C4-2B (cell line): ENCODE results near the gene ZMPSTE24.

Experiments
- ZFX ChIP-seq: fragments of 450-650 bp; IDR thresholded peaks from 2 replicates; pipeline ENCODE4 v1.6.1; 2017
- TF ChIP-seq, protein P1 (sequence below): fragments of 450-650 bp; conservative IDR thresholded peaks from 2 replicates; pipeline ENCODE4 v1.5.1; 2017; ENCODE audit warnings: mild to moderate bottlenecking

- TF ChIP-seq, protein P1, sequence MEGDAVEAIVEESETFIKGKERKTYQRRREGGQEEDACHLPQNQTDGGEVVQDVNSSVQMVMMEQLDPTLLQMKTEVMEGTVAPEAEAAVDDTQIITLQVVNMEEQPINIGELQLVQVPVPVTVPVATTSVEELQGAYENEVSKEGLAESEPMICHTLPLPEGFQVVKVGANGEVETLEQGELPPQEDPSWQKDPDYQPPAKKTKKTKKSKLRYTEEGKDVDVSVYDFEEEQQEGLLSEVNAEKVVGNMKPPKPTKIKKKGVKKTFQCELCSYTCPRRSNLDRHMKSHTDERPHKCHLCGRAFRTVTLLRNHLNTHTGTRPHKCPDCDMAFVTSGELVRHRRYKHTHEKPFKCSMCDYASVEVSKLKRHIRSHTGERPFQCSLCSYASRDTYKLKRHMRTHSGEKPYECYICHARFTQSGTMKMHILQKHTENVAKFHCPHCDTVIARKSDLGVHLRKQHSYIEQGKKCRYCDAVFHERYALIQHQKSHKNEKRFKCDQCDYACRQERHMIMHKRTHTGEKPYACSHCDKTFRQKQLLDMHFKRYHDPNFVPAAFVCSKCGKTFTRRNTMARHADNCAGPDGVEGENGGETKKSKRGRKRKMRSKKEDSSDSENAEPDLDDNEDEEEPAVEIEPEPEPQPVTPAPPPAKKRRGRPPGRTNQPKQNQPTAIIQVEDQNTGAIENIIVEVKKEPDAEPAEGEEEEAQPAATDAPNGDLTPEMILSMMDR = no peak
- no peak for TF ChIP-seq ZFX
These were observed 58.8 kb downstream of the ZMPSTE24 start, which contains the start of gene COL9A2 for GRCh38 chr1:40316595-40317393.
